Stimulated activated naive B cell treated with anti-CD40 and anti-IgM and Interleukin-4, amounts not matched to agents 10 μg/mL and 1 μg/mL and 100 μg/mL, for 72 hours (primary cell): Measurements from ENCODE around the gene RBBP8NL.

ENCODE experiments used
- ATAC-seq, 2 donors: fragments of 150-1000 bp; cut with Tn5 transposase; replicated peaks; 2 replicates each; pipeline ENCODE4 v1.10.0; 2021; ENCODE audit warnings: moderate library complexity in 1 of 2
- DNase-seq: peaks from one replicate; pipeline ENCODE4 v3.0.0; 2021
- H3K27ac Mint-ChIP-seq: one replicate; pipeline ENCODE4 v1.8.0; 2022; ENCODE audit warnings: mild to moderate bottlenecking, mixed read lengths
- H3K27me3 Mint-ChIP-seq, 2 donors: one replicate each; pipeline ENCODE4 v1.8.0; 2022; ENCODE audit warnings: mixed read lengths in 2 of 2
- H3K36me3 Mint-ChIP-seq, 2 donors: one replicate each; pipeline ENCODE4 v1.8.0; 2022; ENCODE audit warnings: mixed read lengths in 2 of 2, mild to moderate bottlenecking in 1 of 2
- H3K4me1 Mint-ChIP-seq, 2 donors: one replicate each; pipeline ENCODE4 v1.8.0; 2022; ENCODE audit warnings: mixed read lengths in 2 of 2, mild to moderate bottlenecking in 1 of 2
- H3K4me3 Mint-ChIP-seq, 2 donors: one replicate each; pipeline ENCODE4 v1.8.0; 2022; ENCODE audit warnings: mild to moderate bottlenecking in 2 of 2, mixed read lengths in 2 of 2, moderate library complexity in 1 of 2
- H3K9me3 Mint-ChIP-seq, 2 donors: one replicate each; pipeline ENCODE4 v1.8.0; 2022; ENCODE audit warnings: mixed read lengths in 2 of 2, mild to moderate bottlenecking in 1 of 2

RBBP8NL gene

GRCh38 chr20:62372042-62372993 lies 55.0 kb downstream of the RBBP8NL start:
- Mint-ChIP-seq H3K27ac (no peak overlapping the region), H3K36me3 (peaks cover 0 to 4% of the 10 kb centered on the region in 2 donors), H3K27me3 (peaks cover 12 to 13% of the 10 kb centered on the region in 2 donors), H3K4me3 (no peak overlapping the region), H3K9me3 (no peaks in the 10 kb centered on the region), H3K4me1 (peaks cover 24 to 39% of the 10 kb centered on the region in 2 donors)
- ATAC-seq, result no peak
- DNase-seq, result no peak

- no peak for DNase-seq
- Mint-ChIP-seq H3K27me3 (peaks cover 12 to 13% of the 10 kb centered on the region in 2 donors), H3K4me3 (no peak overlapping the region)
Measured at GRCh38 chr20:62371588-62372041, 55.7 kb downstream of the RBBP8NL start.

GRCh38 chr20:62370807-62371587 lies 56.3 kb downstream of the RBBP8NL start:
- Mint-ChIP-seq H3K27me3 (peaks cover 12 to 13% of the 10 kb centered on the region in 2 donors), H3K9me3 (no peaks in the 10 kb centered on the region), H3K36me3 (no peaks in the 10 kb centered on the region), H3K4me1 (peaks cover 24 to 40% of the 10 kb centered on the region in 2 donors), H3K27ac (no peak overlapping the region), H3K4me3 (no peak overlapping the region)
- no peak for ATAC-seq
- no peak for DNase-seq

More at GRCh38 chr20:62371588-62372041, 55.7 kb downstream of the RBBP8NL start:
- no peak overlapping the region for H3K27ac Mint-ChIP-seq
- ATAC-seq, result no peak
- H3K9me3 Mint-ChIP-seq, result no peaks in the 10 kb centered on the region
- H3K36me3 Mint-ChIP-seq, result no peaks in the 10 kb centered on the region
- H3K4me1 Mint-ChIP-seq, result peaks cover 24 to 39% of the 10 kb centered on the region in 2 donors

- DNase-seq (peak; percentile 45), ATAC-seq (peak; percentile 60 to 62)
- Mint-ChIP-seq H3K9me3 (no peaks in the 10 kb centered on the region), H3K27ac (no peak overlapping the region), H3K36me3 (no peaks in the 10 kb centered on the region), H3K27me3 (peaks cover 12 to 13% of the 10 kb centered on the region in 2 donors), H3K4me1 (peaks cover 25 to 46% of the 10 kb centered on the region in 2 donors), H3K4me3 (no peak overlapping the region)
Measured at GRCh38 chr20:62370115-62370806, 57.1 kb downstream of the RBBP8NL start.

GRCh38 chr20:62369815-62370114 lies 57.6 kb downstream of the RBBP8NL start:
- Mint-ChIP-seq H3K9me3 (no peaks in the 10 kb centered on the region), H3K4me1 (peaks cover 25 to 51% of the 10 kb centered on the region in 2 donors), H3K4me3 (no peak overlapping the region), H3K27ac (no peak overlapping the region), H3K36me3 (no peaks in the 10 kb centered on the region), H3K27me3 (peaks cover 12 to 13% of the 10 kb centered on the region in 2 donors)
- no peak for ATAC-seq
- no peak for DNase-seq

GRCh38 chr20:62368976-62369814 lies 58.1 kb downstream of the RBBP8NL start:
- H3K36me3 Mint-ChIP-seq, result no peaks in the 10 kb centered on the region
- DNase-seq (no peak), ATAC-seq (no peak)
- peak overlapping the region in 1 of 2 donors; percentile 39 for H3K4me3 Mint-ChIP-seq
- peaks cover 12 to 13% of the 10 kb centered on the region in 2 donors for H3K27me3 Mint-ChIP-seq
- no peaks in the 10 kb centered on the region for H3K9me3 Mint-ChIP-seq
- H3K27ac Mint-ChIP-seq, result no peak overlapping the region
- H3K4me1 Mint-ChIP-seq, result peaks cover 23 to 49% of the 10 kb centered on the region in 2 donors

GRCh38 chr20:62368392-62368975 lies 58.9 kb downstream of the RBBP8NL start:
- Mint-ChIP-seq H3K36me3 (no peaks in the 10 kb centered on the region), H3K4me3 (peak overlapping the region; percentile 83 to 84), H3K9me3 (no peaks in the 10 kb centered on the region), H3K27ac (no peak overlapping the region), H3K4me1 (peaks cover 25 to 46% of the 10 kb centered on the region in 2 donors), H3K27me3 (peaks cover 12 to 13% of the 10 kb centered on the region in 2 donors)
- ATAC-seq, result no peak
- no peak for DNase-seq

GRCh38 chr20:62367633-62368391 lies 59.5 kb downstream of the RBBP8NL start:
- Mint-ChIP-seq H3K4me1 (peaks cover 25 to 47% of the 10 kb centered on the region in 2 donors), H3K27me3 (peaks cover 9% of the 10 kb centered on the region in 2 donors), H3K27ac (peak overlapping the region; percentile 47), H3K36me3 (no peaks in the 10 kb centered on the region), H3K4me3 (peak overlapping the region; percentile 83 to 84), H3K9me3 (no peaks in the 10 kb centered on the region)
- DNase-seq (no peak), ATAC-seq (peak; percentile 24 to 27)

- Mint-ChIP-seq H3K36me3 (no peaks in the 10 kb centered on the region), H3K9me3 (no peaks in the 10 kb centered on the region), H3K4me1 (peaks cover 27 to 51% of the 10 kb centered on the region in 2 donors), H3K4me3 (peak within 1 kb of the TSS; percentile 83 to 84), H3K27me3 (peaks cover 6 to 7% of the 10 kb centered on the region in 2 donors), H3K27ac (peak within 1 kb of the TSS; percentile 47)
- ATAC-seq (peak; percentile 42 to 59), DNase-seq (no peak)
Measured at GRCh38 chr20:62367136-62367632, 60.2 kb downstream of the RBBP8NL start, which contains the start of gene LAMA5. Gene LAMA5 (minus strand): TSS chr20:62367312. CDS start chr20:62367245, 67 bp downstream.

- Mint-ChIP-seq H3K4me1 (peaks cover 27 to 51% of the 10 kb centered on the region in 2 donors), H3K9me3 (no peaks in the 10 kb centered on the region), H3K36me3 (no peaks in the 10 kb centered on the region), H3K27me3 (peaks cover 6 to 7% of the 10 kb centered on the region in 2 donors), H3K27ac (no peak overlapping the region), H3K4me3 (peak overlapping the region; percentile 53 to 59)
- ATAC-seq (peak; percentile 34 to 35), DNase-seq (no peak)
Measured at GRCh38 chr20:62366370-62367135, 60.8 kb downstream of the RBBP8NL start.

- Mint-ChIP-seq H3K27ac (no peak overlapping the region), H3K9me3 (no peaks in the 10 kb centered on the region), H3K36me3 (no peaks in the 10 kb centered on the region), H3K4me3 (peak overlapping the region; percentile 53 to 59), H3K27me3 (peaks cover 6 to 7% of the 10 kb centered on the region in 2 donors), H3K4me1 (peaks cover 27 to 51% of the 10 kb centered on the region in 2 donors)
- ATAC-seq, result no peak
- DNase-seq, result no peak
Measured at GRCh38 chr20:62365814-62366369, 61.4 kb downstream of the RBBP8NL start.
